SK-N-SH treated with all-trans-retinoic acid at 6 μM for 48 hours (cell line): ENCODE data around the gene SELP.

Experiments used
- CREB5 ChIP-seq: fragments of 250-450 bp; sonication (Bioruptor Pico); IDR thresholded peaks from 2 replicates; pipeline ENCODE4 v1.5.1; 2020; ENCODE audit warnings: low read depth, mild to moderate bottlenecking, moderate library complexity
- CSDC2 ChIP-seq: fragments of 250-450 bp; sonication (Bioruptor Pico); IDR thresholded peaks from 2 replicates; pipeline ENCODE4 v1.5.0; 2020; ENCODE audit warnings: mild to moderate bottlenecking, moderate library complexity
- GLIS3 ChIP-seq: fragments of 250-450 bp; sonication (Bioruptor Pico); IDR thresholded peaks from 2 replicates; pipeline ENCODE4 v1.5.0; 2020; ENCODE audit warnings: mild to moderate bottlenecking, moderate library complexity
- ISL1 ChIP-seq: fragments of 250-450 bp; sonication (Bioruptor Pico); IDR thresholded peaks from 2 replicates; pipeline ENCODE4 v2.1.2; 2022; ENCODE audit warnings: mild to moderate bottlenecking, moderate library complexity
- OSR1 ChIP-seq: fragments of 250-450 bp; sonication (Bioruptor Pico); IDR thresholded peaks from 2 replicates; pipeline ENCODE4 v1.8.0; 2022; ENCODE audit warnings: moderate library complexity, mild to moderate bottlenecking, inconsistent platforms
- PATZ1 ChIP-seq: fragments of 250-450 bp; sonication (Bioruptor Pico); IDR thresholded peaks from 2 replicates; pipeline ENCODE4 v1.8.0; 2020; ENCODE audit warnings: mild to moderate bottlenecking, moderate library complexity, borderline replicate concordance
- POU6F1 ChIP-seq: fragments of 250-450 bp; sonication (Bioruptor Pico); IDR thresholded peaks from 2 replicates; pipeline ENCODE4 v1.8.0; 2021; ENCODE audit warnings: low read depth, mild to moderate bottlenecking, moderate library complexity, borderline replicate concordance
- PPARA ChIP-seq: fragments of 250-450 bp; sonication (Bioruptor Pico); IDR thresholded peaks from 2 replicates; pipeline ENCODE4 v1.5.0; 2020; ENCODE audit warnings: mild to moderate bottlenecking, borderline replicate concordance
- TCF4 ChIP-seq: fragments of 250-450 bp; sonication (Bioruptor Pico); IDR thresholded peaks from 2 replicates; pipeline ENCODE4 v1.8.0; 2021; ENCODE audit warnings: mild to moderate bottlenecking, moderate library complexity, borderline replicate concordance
- TSHZ2 ChIP-seq: fragments of 250-450 bp; sonication (Bioruptor Pico); IDR thresholded peaks from 2 replicates; pipeline ENCODE4 v1.5.0; 2020; ENCODE audit warnings: mild to moderate bottlenecking, moderate library complexity
- ZC3H10 ChIP-seq: fragments of 250-450 bp; sonication (Bioruptor Pico); IDR thresholded peaks from 2 replicates; pipeline ENCODE4 v1.5.1; 2021; ENCODE audit warnings: mild to moderate bottlenecking, moderate library complexity
- ZFP3 ChIP-seq: fragments of 250-450 bp; sonication (Bioruptor Pico); IDR thresholded peaks from 2 replicates; pipeline ENCODE4 v1.5.0; 2020; ENCODE audit warnings: mild to moderate bottlenecking, moderate library complexity
- ZFP30 ChIP-seq: fragments of 450-650 bp; formaldehyde crosslinking; IDR thresholded peaks from 2 replicates; pipeline ENCODE4 v1.5.0; 2022; ENCODE audit warnings: mild to moderate bottlenecking, moderate library complexity
- ZNF565 ChIP-seq: fragments of 450-650 bp; formaldehyde crosslinking; conservative IDR thresholded peaks from 2 replicates; pipeline ENCODE4 v1.5.0; 2020; ENCODE audit warnings: low read depth, mild to moderate bottlenecking, moderate library complexity

- no peak for TF ChIP-seq CSDC2 (CRISPR knock-in tag)
- TF ChIP-seq PPARA (CRISPR knock-in tag), result no peak
- TF ChIP-seq ZFP30, result no peak
- TF ChIP-seq OSR1, result no peak
- TF ChIP-seq PATZ1 (CRISPR knock-in tag), result no peak
- no peak for TF ChIP-seq GLIS3 (CRISPR knock-in tag)
- no peak for TF ChIP-seq ZFP3 (CRISPR knock-in tag)
- TF ChIP-seq TCF4 (CRISPR knock-in tag), result no peak
- no peak for TF ChIP-seq CREB5 (CRISPR knock-in tag)
- TF ChIP-seq ISL1, result no peak
- TF ChIP-seq POU6F1 (CRISPR knock-in tag), result no peak
- TF ChIP-seq TSHZ2, result no peak
- TF ChIP-seq ZC3H10 (CRISPR knock-in tag), result no peak
- TF ChIP-seq ZNF565 (CRISPR knock-in tag), result no peak
Measured at GRCh38 chr1:169648709-169649108, 18.8 kb upstream of the SELP start.
